Measurements from ENCODE around the gene CORO1C.

Gene CORO1C

GRCh38 chr12:108597559-108598471, 133.5 kb downstream of the CORO1C start, which contains the start of gene TMEM119:
Gene TMEM119 (minus strand): TSS chr12:108598084. CDS start chr12:108592383, 5,701 bp downstream.
- no peak for DNase-seq

GRCh38 chr12:108596854-108597558, 134.3 kb downstream of the CORO1C start:
- no peak for DNase-seq

GRCh38 chr12:108595711-108596647, 135.3 kb downstream of the CORO1C start:
- no peak for DNase-seq

Measured in bone marrow (tissue), 2 donors.